Measurements from ENCODE around the gene SLC12A3.
"Not testable (repeated sequence)": the region's sequence is repeated elsewhere in the genome, so short reads cannot be mapped to it uniquely, and the experiment has no call there.

The SLC12A3 gene

GRCh38 chr16:56848029-56848936 lies 16.7 kb upstream of the SLC12A3 start:
- peak; percentile 70 for DNase-seq

GRCh38 chr16:56848955-56849689 lies 15.9 kb upstream of the SLC12A3 start:
- peak; percentile 75 for DNase-seq

GRCh38 chr16:56849690-56850680 lies 15.0 kb upstream of the SLC12A3 start:
- DNase-seq = peak; percentile 88

GRCh38 chr16:56851671-56852400 lies 13.2 kb upstream of the SLC12A3 start:
- peak; percentile 49 for DNase-seq

GRCh38 chr16:56852401-56852730 lies 12.6 kb upstream of the SLC12A3 start:
- no peak for DNase-seq

- no peak for DNase-seq
Observed at GRCh38 chr16:56852968-56853367, 12.0 kb upstream of the SLC12A3 start.

- DNase-seq = no peak
Observed at GRCh38 chr16:56855201-56855600, 9.8 kb upstream of the SLC12A3 start.

- DNase-seq = no peak
Observed at GRCh38 chr16:56855946-56856345, 9.1 kb upstream of the SLC12A3 start.

GRCh38 chr16:56856876-56857447 lies 8.0 kb upstream of the SLC12A3 start:
- DNase-seq = no peak

GRCh38 chr16:56858374-56858773 lies 6.6 kb upstream of the SLC12A3 start:
- DNase-seq = no peak

GRCh38 chr16:56859636-56860035 lies 5.4 kb upstream of the SLC12A3 start:
- no peak for DNase-seq

- DNase-seq = no peak
Observed at GRCh38 chr16:56860226-56861020, 4.6 kb upstream of the SLC12A3 start.

- DNase-seq = no peak
Observed at GRCh38 chr16:56861092-56861610, 3.9 kb upstream of the SLC12A3 start.

- DNase-seq = no peak
Observed at GRCh38 chr16:56861756-56862155, 3.3 kb upstream of the SLC12A3 start.

GRCh38 chr16:56862776-56863175 lies 2.2 kb upstream of the SLC12A3 start:
- no peak for DNase-seq

GRCh38 chr16:56865394-56866062 lies 521 bp downstream of the SLC12A3 start:
- DNase-seq = no peak

GRCh38 chr16:56866955-56867830 lies 2.2 kb downstream of the SLC12A3 start:
- peak; percentile 68 for DNase-seq

- DNase-seq = no peak
Observed at GRCh38 chr16:56868175-56868574, 3.2 kb downstream of the SLC12A3 start.

- DNase-seq = not testable (repeated sequence)
Observed at GRCh38 chr16:56868766-56869165, 3.8 kb downstream of the SLC12A3 start.
